GM19455 (cell line): Measurements from ENCODE around the gene MEX3C.

ENCODE experiments used
- ATAC-seq: cut with Tn5 transposase; IDR thresholded peaks from one replicate; pipeline ENCODE4 v1.9.1; 2021; ENCODE audit not compliant: unreplicated experiment

Gene MEX3C

GRCh38 chr18:51192026-51192425 lies 5.5 kb downstream of the MEX3C start:
- no peak for ATAC-seq

DNA sequence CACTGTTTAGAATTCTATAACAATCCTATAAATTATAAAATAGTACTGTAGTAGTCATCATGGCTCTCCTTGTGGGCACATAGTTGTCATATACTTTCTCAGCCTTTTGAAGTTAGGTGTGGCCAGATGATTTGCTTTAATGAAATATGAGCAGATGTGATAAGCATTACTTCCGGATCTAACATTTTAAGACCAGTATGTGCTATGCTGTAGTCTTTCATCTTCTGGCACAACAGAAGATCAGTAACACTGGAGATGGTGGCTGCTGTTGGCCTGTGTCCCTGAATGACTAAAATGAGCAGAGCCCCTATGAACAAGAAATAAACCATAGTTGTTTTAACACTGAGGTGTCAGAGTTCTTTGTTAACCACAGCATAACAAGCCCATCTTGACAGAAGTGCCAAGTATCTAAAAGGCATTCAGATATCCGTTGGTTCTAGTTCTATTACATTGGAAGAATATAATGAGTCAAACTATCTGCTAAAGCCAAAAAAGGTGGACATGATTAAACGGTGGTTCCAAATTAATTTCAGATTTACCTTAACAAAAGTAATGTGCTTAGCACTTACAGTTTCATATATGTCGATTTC lies 6.3 kb downstream of the MEX3C start:
- no peak for ATAC-seq

DNA sequence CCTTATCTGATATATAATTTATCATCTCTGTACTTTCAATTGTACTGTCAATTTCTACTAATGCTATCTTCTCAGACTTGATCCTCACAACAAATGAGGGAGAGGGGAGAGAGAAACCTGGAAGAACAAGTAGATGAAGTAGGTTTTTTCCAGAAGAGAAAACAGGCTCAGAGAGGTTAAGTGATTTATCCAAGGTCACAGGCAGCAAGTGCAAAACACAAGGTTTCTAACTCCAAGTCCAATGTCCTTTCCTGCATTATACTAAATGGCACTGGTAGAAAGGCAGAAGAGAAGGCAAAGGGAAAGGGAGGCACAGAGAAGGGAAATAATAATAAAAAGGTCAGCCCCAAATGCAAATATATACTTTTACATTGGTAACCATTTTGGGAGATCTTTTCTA lies 7.5 kb downstream of the MEX3C start:
- no peak for ATAC-seq

- peak; percentile 38 for ATAC-seq
Observed at GRCh38 chr18:51188024-51188701, 9.3 kb downstream of the MEX3C start.

DNA sequence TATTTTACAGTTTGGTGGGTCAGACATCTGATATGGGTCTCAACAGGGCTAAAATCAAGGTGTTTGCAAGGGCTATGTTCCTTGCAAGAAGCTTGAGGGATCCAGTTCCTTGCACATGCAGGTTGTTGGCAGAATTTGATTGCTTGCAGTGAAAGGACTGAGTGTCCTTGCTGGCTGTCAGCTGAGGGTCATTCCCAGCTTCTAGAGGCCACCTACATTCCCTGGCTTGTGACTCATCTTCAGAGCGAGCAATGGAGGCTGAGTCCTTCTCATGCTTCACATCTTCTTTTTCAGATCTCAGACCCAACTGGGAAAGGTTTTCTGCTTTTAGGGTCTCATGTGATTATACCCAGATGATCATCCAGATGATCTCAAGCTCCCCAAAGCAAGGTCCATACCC lies 12.4 kb downstream of the MEX3C start:
- ATAC-seq: no peak

DNA sequence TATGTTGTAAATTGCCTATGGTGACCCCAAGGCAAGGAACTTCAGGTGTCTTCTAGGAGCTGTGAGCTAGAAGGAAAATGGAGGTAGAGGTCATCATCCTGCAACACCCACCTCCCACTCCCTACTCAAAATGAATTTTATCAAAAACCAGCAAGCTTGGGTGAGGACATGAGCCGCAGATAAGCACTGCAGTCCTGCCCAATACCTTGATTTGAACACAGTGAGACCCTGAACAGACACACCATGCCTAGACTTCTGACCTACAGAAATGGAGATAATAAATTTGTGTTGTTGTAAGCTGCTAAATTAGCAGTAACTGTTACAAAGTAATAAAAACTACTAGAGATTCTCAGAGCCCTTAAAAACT lies 13.4 kb downstream of the MEX3C start:
- ATAC-seq: no peak

DNA sequence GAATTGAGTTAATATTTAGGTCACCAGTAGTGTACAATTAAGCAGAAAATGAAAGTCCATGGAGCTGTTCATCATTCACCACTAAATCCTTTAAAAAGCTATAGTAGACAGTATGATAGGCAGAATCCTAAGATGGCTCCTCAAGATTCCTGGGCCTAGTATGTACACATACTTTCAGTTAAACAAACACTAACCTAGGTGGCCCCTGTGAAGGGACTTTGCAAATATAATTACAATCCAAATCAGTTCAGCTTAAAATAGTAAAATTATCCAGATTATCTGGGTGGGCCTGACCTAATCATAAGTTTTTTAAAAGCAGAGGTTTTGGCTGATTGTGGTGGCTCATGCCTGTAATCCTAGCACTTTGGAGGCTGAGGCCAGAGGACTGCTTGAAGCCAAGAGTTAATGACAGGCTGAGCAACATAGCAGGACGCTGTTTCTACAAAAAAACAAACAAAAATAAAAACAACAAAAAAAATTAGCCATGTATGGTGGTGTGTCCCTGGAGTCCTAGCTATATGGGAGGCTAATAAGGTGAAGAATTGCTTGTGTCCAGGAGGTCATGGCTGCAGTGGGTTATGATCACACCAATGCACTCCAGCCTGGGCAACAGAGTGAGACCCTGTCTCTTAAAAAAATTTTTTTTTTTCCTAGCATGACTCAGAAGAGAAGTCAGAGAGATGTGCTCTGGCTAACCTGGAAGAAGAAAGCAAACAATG lies 13.9 kb downstream of the MEX3C start:
- no peak for ATAC-seq

- ATAC-seq: no peak
Observed at GRCh38 chr18:51182824-51183223, 14.7 kb downstream of the MEX3C start.

DNA sequence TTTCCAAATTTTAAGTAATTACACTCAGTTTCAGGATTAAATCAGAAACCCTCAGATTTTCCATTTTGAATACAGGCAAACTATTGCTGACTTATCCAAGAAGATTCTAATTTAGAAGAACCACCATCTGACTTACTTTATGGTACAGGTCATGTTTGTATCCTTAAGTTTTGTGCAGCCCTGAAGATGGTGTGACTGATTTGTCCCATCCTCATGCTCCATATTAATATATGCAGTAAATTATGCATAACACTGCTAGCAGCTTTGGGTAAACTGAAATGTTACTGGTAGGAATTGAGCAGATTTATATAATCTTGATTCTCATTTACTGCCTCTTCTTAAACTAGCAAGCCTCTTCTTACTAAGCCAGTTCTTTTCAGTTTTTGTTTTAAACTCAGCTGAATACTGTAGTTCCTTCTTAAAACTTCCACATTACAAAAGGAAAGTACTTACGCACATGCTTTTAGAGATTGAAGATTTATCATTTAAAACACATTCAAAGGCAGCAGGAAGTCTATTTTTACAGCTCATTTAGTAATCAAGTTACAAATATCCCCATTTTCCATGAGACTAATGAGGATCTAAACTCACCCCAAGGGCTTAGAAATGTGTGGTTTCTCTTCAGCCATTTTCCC lies 25.7 kb downstream of the MEX3C start:
- no peak for ATAC-seq

DNA sequence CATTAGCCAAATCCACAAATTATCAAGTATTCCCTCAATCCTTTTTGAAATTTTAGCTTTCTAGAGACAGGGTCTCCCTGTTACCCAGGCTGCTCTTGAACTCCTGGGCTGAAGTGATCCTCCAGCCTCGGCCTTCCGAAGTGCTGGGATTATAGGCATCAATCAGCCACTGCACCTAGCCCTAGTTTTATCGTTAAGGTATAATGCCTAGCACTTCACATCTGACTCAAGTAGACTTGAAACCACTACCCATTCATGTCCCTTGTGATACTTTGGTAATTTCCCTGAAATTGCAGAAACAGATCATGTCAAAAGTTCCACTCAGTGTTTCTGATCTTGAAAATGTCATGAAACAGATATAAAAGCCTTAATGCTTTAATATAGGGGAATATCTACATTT lies 26.3 kb downstream of the MEX3C start:
- no peak for ATAC-seq

DNA sequence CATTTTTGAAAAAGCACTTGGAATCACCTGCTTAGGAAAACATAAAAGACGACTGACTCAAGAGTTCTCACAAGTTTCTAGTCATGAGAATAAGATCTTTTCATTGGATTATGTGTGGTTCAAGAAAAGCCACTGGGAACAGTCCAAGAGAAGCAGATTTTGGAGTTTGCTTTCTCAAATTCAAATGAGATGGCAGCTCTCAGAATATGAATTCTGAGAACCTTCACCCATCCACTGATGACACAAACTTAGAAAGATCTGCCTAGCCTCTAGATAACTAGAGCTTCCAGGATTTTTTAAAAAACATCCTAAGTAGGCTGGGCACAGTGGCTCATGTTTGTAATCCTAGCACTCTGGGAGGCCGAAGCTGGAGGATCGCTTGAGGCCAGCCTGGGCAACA lies 26.8 kb downstream of the MEX3C start:
- ATAC-seq: no peak

GRCh38 chr18:51169731-51170130 lies 27.8 kb downstream of the MEX3C start:
- peak; percentile 48 for ATAC-seq

DNA sequence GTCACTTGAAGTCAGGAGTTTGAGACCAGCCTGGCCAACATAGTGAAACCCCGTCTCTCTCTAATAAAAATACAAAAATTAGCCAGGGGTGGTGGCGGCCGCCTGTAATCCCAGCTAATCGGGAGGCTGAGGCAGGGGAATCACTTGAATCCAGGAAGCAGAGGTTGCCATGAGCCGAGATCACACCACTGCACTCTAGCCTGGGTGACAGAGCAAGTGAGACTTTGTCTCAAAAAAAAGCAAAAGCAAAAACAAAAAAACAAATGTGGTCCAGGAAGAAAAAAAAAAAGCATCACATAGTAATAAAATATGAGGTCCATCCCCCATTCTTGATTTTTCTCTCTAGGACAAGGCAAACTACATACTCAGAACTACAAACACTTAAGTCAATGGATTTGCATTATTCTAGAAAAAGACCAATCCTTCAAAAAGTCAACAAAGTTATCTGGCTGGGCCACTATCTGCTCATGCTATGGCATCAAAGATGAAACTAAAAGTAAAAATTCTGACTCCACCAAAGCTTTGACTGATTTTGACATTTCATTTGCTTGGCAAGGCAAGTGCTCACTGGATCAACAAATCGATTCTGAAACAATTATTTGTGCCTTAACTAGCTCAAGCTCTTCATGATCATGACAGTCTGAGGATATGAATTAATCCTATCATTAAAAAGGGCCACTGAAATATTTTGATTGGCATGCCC lies 28.4 kb downstream of the MEX3C start:
- peak; percentile 52 for ATAC-seq

DNA sequence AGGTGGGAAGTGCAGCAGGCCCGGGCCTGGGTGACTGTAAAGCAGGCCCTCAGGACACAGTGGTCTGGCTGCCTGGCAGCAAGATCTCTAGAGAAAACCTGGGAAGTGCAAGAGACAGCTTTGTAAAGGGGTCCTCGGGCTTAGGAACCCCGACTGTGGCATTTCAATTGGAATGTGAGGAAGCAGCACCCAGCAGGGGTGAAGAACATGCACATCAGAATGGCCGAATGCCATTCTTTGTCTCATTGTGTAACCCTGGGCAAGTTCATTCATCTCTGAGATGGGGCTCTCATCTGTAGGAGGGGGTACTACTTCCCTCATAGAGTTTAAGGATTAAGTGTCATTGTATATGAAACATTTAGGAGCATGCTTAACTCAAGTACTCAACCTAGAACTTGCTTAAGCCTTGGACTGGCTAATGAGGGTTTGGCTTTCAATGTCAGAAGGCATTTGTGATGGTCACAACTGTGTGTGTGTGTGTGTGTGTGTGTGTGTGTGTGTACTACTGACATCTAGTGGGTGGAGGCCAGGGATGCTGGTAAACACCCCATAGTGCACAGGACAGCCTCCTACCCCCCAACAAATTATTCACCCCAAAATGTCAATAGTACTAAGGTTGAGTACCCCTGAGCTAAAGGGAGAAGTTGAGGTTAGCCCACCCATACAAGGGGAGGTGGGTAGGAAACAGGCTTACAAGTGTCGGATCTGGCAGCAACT lies 29.3 kb downstream of the MEX3C start:
- no peak for ATAC-seq

GRCh38 chr18:51165296-51165695 lies 32.2 kb downstream of the MEX3C start:
- ATAC-seq: no peak

- ATAC-seq: no peak
Observed at GRCh38 chr18:51164761-51165281, 32.7 kb downstream of the MEX3C start.

DNA sequence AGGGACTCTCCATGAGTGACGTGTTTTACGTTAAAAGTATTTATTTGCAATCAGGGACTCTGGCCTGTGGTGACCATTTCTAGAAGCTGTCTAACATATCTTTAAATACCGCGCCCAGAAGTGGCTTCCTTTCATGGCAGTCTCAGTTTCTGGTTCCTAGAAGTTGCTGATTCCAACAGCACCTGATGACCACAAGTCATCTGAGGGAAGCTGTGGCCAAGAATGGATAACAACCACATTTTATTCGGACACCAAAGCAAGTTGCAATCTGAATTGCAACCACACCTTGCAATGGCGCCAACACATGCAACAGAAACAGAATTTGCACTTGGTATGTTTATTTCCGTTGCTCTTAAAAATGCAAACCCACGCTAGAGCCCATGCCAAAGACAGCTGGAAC lies 33.1 kb downstream of the MEX3C start:
- ATAC-seq: no peak

GRCh38 chr18:51163543-51163942 lies 33.9 kb downstream of the MEX3C start:
- ATAC-seq: no peak

DNA sequence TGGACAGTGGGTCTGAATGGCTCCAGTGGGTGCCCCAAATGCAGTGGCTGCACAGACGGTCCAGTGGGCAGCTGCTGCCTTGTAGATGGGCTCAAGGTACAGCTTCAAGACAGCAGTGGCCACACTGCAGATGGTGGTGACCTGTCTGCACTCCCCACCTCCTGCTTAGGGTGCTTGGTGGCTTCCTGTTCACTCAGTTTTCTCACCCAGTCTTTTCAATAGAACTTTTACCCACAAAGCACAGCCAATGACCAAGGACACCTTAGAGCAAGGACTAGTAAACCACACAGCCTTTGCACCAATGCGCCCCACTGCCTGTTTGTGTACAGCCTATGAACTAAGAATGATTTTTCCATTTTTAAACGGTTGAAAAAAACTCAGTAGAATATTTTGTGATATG lies 34.9 kb downstream of the MEX3C start:
- no peak for ATAC-seq

DNA sequence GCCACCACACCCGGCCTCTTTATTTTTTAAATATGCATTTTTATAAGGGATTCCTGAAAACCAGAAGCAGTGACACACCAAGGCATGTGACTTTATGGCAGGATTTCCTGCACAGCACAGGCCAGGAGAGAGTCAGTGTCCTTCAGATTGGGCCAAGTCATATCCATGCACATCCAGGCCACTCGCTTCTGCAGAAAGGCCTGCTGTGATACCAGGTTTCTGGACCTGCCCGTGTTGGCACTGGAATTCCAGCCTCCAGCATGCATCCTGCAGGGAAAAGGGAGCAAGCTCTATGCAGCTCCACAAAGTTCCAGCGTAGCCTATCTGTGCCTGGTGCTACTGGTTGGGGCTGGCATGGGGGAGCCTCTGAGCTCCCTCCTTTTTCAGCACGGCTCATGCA lies 36.8 kb downstream of the MEX3C start:
- ATAC-seq: no peak

GRCh38 chr18:51157215-51157614 lies 40.3 kb downstream of the MEX3C start:
- ATAC-seq: no peak
